ENCODE data around the gene FGD3. TPM values are rescaled to one million over a fixed set of nuclear protein-coding genes. Genes with fewer than 3 reads are reported as not detected.

Gene FGD3
- total RNA-seq, 1 experiment from 2014 or later, result not detected

- TF ChIP-seq CTCF (IDR thresholded peaks at IDR 0.05; ENCODE audit: unreplicated experiment), result no peak
- BruUV-seq (replicated peaks), result no TSS peak
- Mint-ChIP-seq H3K4me1 (ENCODE audit: insufficient read depth, unreplicated experiment) (no peaks in the 10 kb centered on the region), H3K36me3 (ENCODE audit: insufficient read depth, unreplicated experiment) (no peaks in the 10 kb centered on the region), H3K9me3 (ENCODE audit: unreplicated experiment) (peaks cover 8% of the 10 kb centered on the region), H3K27ac (ENCODE audit: low read depth, unreplicated experiment) (no peak overlapping the region), H3K27me3 (ENCODE audit: insufficient read depth, unreplicated experiment) (no peaks in the 10 kb centered on the region), H3K4me3 (ENCODE audit: unreplicated experiment) (no peak overlapping the region)
- no peak for DNase-seq (ENCODE audit: unreplicated experiment)
- ChIA-PET POLR2A (no interaction called here), CTCF (no interaction called here)
- intact Hi-C loops (cut with micrococcal nuclease), result no loop called here
Measured at GRCh38 chr9:93043122-93043521, 95.8 kb downstream of the FGD3 start.

- TF ChIP-seq CTCF (IDR thresholded peaks at IDR 0.05; ENCODE audit: unreplicated experiment), result no peak
- Mint-ChIP-seq H3K27me3 (ENCODE audit: insufficient read depth, unreplicated experiment) (peaks cover 14% of the 10 kb centered on the region), H3K4me3 (ENCODE audit: unreplicated experiment) (no peak overlapping the region), H3K4me1 (ENCODE audit: insufficient read depth, unreplicated experiment) (no peaks in the 10 kb centered on the region), H3K9me3 (ENCODE audit: unreplicated experiment) (peaks cover 8% of the 10 kb centered on the region), H3K36me3 (ENCODE audit: insufficient read depth, unreplicated experiment) (no peaks in the 10 kb centered on the region), H3K27ac (ENCODE audit: low read depth, unreplicated experiment) (no peak overlapping the region)
- POLR2A ChIA-PET, result no interaction called here
- CTCF ChIA-PET, result no interaction called here
- no peak for DNase-seq (ENCODE audit: unreplicated experiment)
- BruUV-seq (replicated peaks), result no TSS peak
- intact Hi-C loops (cut with micrococcal nuclease), result no loop called here
Measured at GRCh38 chr9:93045521-93045920, 98.2 kb downstream of the FGD3 start.

- H3K27me3 Mint-ChIP-seq (ENCODE audit: insufficient read depth, unreplicated experiment), result peaks cover 14% of the 10 kb centered on the region
- H3K27ac Mint-ChIP-seq (ENCODE audit: low read depth, unreplicated experiment), result no peak overlapping the region
- no peaks in the 10 kb centered on the region for H3K4me1 Mint-ChIP-seq (ENCODE audit: insufficient read depth, unreplicated experiment)
- no peak for TF ChIP-seq CTCF (IDR thresholded peaks at IDR 0.05; ENCODE audit: unreplicated experiment)
- intact Hi-C loops (cut with micrococcal nuclease), result no loop called here
- no peak overlapping the region for H3K4me3 Mint-ChIP-seq (ENCODE audit: unreplicated experiment)
- DNase-seq (ENCODE audit: unreplicated experiment), result no peak
- ChIA-PET POLR2A (no interaction called here), CTCF (interaction anchor here (0.6 kb wide), 2 partner anchors 46 to 255 kb away, joined by 3 read pairs; no protein-coding TSS in a partner anchor)
- peaks cover 8% of the 10 kb centered on the region for H3K9me3 Mint-ChIP-seq (ENCODE audit: unreplicated experiment)
- BruUV-seq (replicated peaks), result no TSS peak
- no peaks in the 10 kb centered on the region for H3K36me3 Mint-ChIP-seq (ENCODE audit: insufficient read depth, unreplicated experiment)
Measured at GRCh38 chr9:93048566-93049448, 101.5 kb downstream of the FGD3 start.

GRCh38 chr9:93049491-93049890, 102.2 kb downstream of the FGD3 start:
- no peak overlapping the region for H3K4me3 Mint-ChIP-seq (ENCODE audit: unreplicated experiment)
- H3K9me3 Mint-ChIP-seq (ENCODE audit: unreplicated experiment), result peaks cover 8% of the 10 kb centered on the region
- H3K36me3 Mint-ChIP-seq (ENCODE audit: insufficient read depth, unreplicated experiment), result no peaks in the 10 kb centered on the region
- DNase-seq (ENCODE audit: unreplicated experiment), result no peak
- CTCF ChIA-PET, result interaction anchor here (0.6 kb wide), 2 partner anchors 46 to 254 kb away, joined by 3 read pairs; no protein-coding TSS in a partner anchor
- H3K27ac Mint-ChIP-seq (ENCODE audit: low read depth, unreplicated experiment), result no peak overlapping the region
- peaks cover 14% of the 10 kb centered on the region for H3K27me3 Mint-ChIP-seq (ENCODE audit: insufficient read depth, unreplicated experiment)
- BruUV-seq (replicated peaks), result no TSS peak
- TF ChIP-seq CTCF (IDR thresholded peaks at IDR 0.05; ENCODE audit: unreplicated experiment), result no peak
- POLR2A ChIA-PET, result interaction anchor here (0.6 kb wide), 1 partner anchor 24 kb away, joined by 3 read pairs; no protein-coding TSS in a partner anchor
- intact Hi-C loops (cut with micrococcal nuclease), result no loop called here
- no peaks in the 10 kb centered on the region for H3K4me1 Mint-ChIP-seq (ENCODE audit: insufficient read depth, unreplicated experiment)

All from MCF 10A (cell line).